SU-DHL-6 (cell line): ENCODE results near the gene HMGCLL1.

Experiments used
- H2AFZ ChIP-seq: fragments of 200-600 bp; sonication (generic); 2 replicates; pipeline ENCODE4 v1.6.1; 2014; ENCODE audit warnings: low read depth, mild to moderate bottlenecking, moderate library complexity, mixed read lengths, antibody characterized with exemption, low read length; ENCODE audit not compliant: severe bottlenecking
- H3F3A ChIP-seq: fragments of 200-600 bp; shearing (Covaris generic); 2 replicates; pipeline ENCODE4 v1.6.0; 2016; ENCODE audit warnings: antibody characterized with exemption, mild to moderate bottlenecking; ENCODE audit not compliant: insufficient read depth
- H3K27ac ChIP-seq: fragments of 200-600 bp; sonication (generic); 2 replicates; pipeline ENCODE4 v1.5.1; 2016; ENCODE audit warnings: low read depth, mild to moderate bottlenecking, low read length, moderate library complexity, mixed read lengths
- H3K27me3 ChIP-seq: fragments of 200-600 bp; sonication (generic), shearing (Covaris generic); 2 replicates; pipeline ENCODE4 v1.6.0; 2014; ENCODE audit warnings: mild to moderate bottlenecking, low read length
- H3K36me3 ChIP-seq: fragments of 200-600 bp; sonication (generic); 2 replicates; pipeline ENCODE4 v1.6.1; 2014; ENCODE audit warnings: mild to moderate bottlenecking, low read length, mixed read lengths
- H3K4me2 ChIP-seq: fragments of 300-600, 200-600 bp; shearing (Covaris generic), sonication (generic); 2 replicates; pipeline ENCODE4 v1.6.0; 2014; ENCODE audit warnings: low read length, low read depth, mild to moderate bottlenecking; ENCODE audit not compliant: poor library complexity, severe bottlenecking
- H3K4me3 ChIP-seq: fragments of 200-600 bp; sonication (generic); 2 replicates; pipeline ENCODE4 v1.5.1; 2014; ENCODE audit warnings: antibody characterized with exemption, low read length, mild to moderate bottlenecking, mixed read lengths; ENCODE audit not compliant: insufficient read depth, poor library complexity, severe bottlenecking
- H3K79me2 ChIP-seq: fragments of 200-600 bp; sonication (generic); 2 replicates; pipeline ENCODE4 v1.6.1; 2014; ENCODE audit warnings: mild to moderate bottlenecking, low read length, moderate library complexity; ENCODE audit not compliant: insufficient read depth
- H3K9ac ChIP-seq: fragments of 200-600 bp; sonication (generic); 2 replicates; pipeline ENCODE4 v1.7.0; 2014; ENCODE audit warnings: mild to moderate bottlenecking, low read length
- H3K9me2 ChIP-seq: fragments of 200-600 bp; sonication (generic); replicated peaks from 2 replicates; pipeline ENCODE4 v1.6.1; 2014; ENCODE audit warnings: low read length; ENCODE audit not compliant: insufficient read depth
- H3K9me3 ChIP-seq: fragments of 200-600 bp; sonication (generic); 2 replicates; pipeline ENCODE4 v1.6.1; 2014; ENCODE audit warnings: low read length, mixed read lengths; ENCODE audit not compliant: insufficient read depth
- H4K20me1 ChIP-seq: fragments of 200-600 bp; sonication (generic); 2 replicates; pipeline ENCODE4 v1.6.1; 2014; ENCODE audit warnings: low read depth, mild to moderate bottlenecking, antibody characterized with exemption, low read length, moderate library complexity, mixed read lengths
- CTCF ChIP-seq: fragments of 200-600 bp; sonication (generic); IDR thresholded peaks from one replicate; pipeline ENCODE4 v1.5.1; 2017; ENCODE audit warnings: antibody characterized with exemption, mild to moderate bottlenecking, low read length, moderate library complexity; ENCODE audit not compliant: insufficient read depth, poor library complexity, severe bottlenecking
- EZH2phosphoT487 ChIP-seq: fragments of 200-600 bp; sonication (generic), shearing (Covaris generic); conservative IDR thresholded peaks from 2 replicates; pipeline ENCODE4 v1.6.1; 2018; ENCODE audit warnings: mild to moderate bottlenecking, antibody characterized with exemption, low read length, moderate library complexity, mixed read lengths

The HMGCLL1 gene

GRCh38 chr6:55443238-55444134 is 135.5 kb downstream of the HMGCLL1 start:
- no peaks in the 10 kb centered on the region for H4K20me1 ChIP-seq

GRCh38 chr6:55438203-55438602 is 140.8 kb downstream of the HMGCLL1 start:
- no peaks in the 10 kb centered on the region for H3K9me3 ChIP-seq
- no peaks in the 10 kb centered on the region for H3K79me2 ChIP-seq
- no peaks in the 10 kb centered on the region for H3K9me2 ChIP-seq
- no peaks in the 10 kb centered on the region for H3K36me3 ChIP-seq
- no peaks in the 10 kb centered on the region for H3F3A ChIP-seq
- H3K4me2 ChIP-seq = no peak overlapping the region
- TF ChIP-seq CTCF = no peak
- TF ChIP-seq EZH2phosphoT487 = no peak
- no peaks in the 10 kb centered on the region for H4K20me1 ChIP-seq
- H3K9ac ChIP-seq = no peak overlapping the region
- H3K27me3 ChIP-seq = no peaks in the 10 kb centered on the region
- H2AFZ ChIP-seq = no peak overlapping the region
- no peak overlapping the region for H3K27ac ChIP-seq
- H3K4me3 ChIP-seq = no peak overlapping the region

More at GRCh38 chr6:55443238-55444134, 135.5 kb downstream of the HMGCLL1 start:
- H3K36me3 ChIP-seq = no peaks in the 10 kb centered on the region
- H3K9ac ChIP-seq = no peak overlapping the region
- no peak overlapping the region for H2AFZ ChIP-seq
- no peak overlapping the region for H3K4me2 ChIP-seq
- H3F3A ChIP-seq = no peaks in the 10 kb centered on the region
- no peaks in the 10 kb centered on the region for H3K79me2 ChIP-seq
- H3K4me3 ChIP-seq = no peak overlapping the region
- TF ChIP-seq EZH2phosphoT487 (no peak), CTCF (no peak)
- H3K27me3 ChIP-seq = no peaks in the 10 kb centered on the region
- H3K27ac ChIP-seq = no peak overlapping the region
- no peaks in the 10 kb centered on the region for H3K9me3 ChIP-seq
- no peaks in the 10 kb centered on the region for H3K9me2 ChIP-seq

GRCh38 chr6:55437141-55437540 is 141.9 kb downstream of the HMGCLL1 start:
- Histone ChIP-seq H3K4me2 (no peak overlapping the region), H3K79me2 (no peaks in the 10 kb centered on the region), H2AFZ (no peak overlapping the region), H3K36me3 (no peaks in the 10 kb centered on the region), H3K9me3 (no peaks in the 10 kb centered on the region), H3F3A (no peaks in the 10 kb centered on the region), H3K27me3 (no peaks in the 10 kb centered on the region), H4K20me1 (no peaks in the 10 kb centered on the region), H3K9me2 (no peaks in the 10 kb centered on the region), H3K4me3 (no peak overlapping the region), H3K27ac (no peak overlapping the region), H3K9ac (no peak overlapping the region)
- no peak for TF ChIP-seq EZH2phosphoT487
- no peak for TF ChIP-seq CTCF
